ENCODE measurements around the gene CLDN20. TPM values are rescaled to one million over a fixed set of nuclear protein-coding genes. Genes with fewer than 3 reads are reported as not detected.
"Not testable (repeated sequence)": the region's sequence is repeated elsewhere in the genome, so short reads cannot be mapped to it uniquely, and the experiment has no call there.

Gene CLDN20, protein sequence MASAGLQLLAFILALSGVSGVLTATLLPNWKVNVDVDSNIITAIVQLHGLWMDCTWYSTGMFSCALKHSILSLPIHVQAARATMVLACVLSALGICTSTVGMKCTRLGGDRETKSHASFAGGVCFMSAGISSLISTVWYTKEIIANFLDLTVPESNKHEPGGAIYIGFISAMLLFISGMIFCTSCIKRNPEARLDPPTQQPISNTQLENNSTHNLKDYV
- total RNA-seq: not detected

- H3K9me3 ChIP-seq: no peaks in the 10 kb centered on the region
- H3K36me3 ChIP-seq: peaks cover 0 to 21% (median 10%) of the 10 kb centered on the region in 4 donors
- TF ChIP-seq CTCF (IDR thresholded peaks at IDR 0.05) (no peak), POLR2A (IDR thresholded peaks at IDR 0.05) (no peak), POLR2AphosphoS5 (IDR thresholded peaks at IDR 0.05) (no peak), EP300 (IDR thresholded peaks at IDR 0.05) (no peak)
- no peaks in the 10 kb centered on the region for H3K27me3 ChIP-seq
- H3K4me1 ChIP-seq: peaks cover 0 to 4% (median 0%) of the 10 kb centered on the region in 4 donors
- DNase-seq (no peak), ATAC-seq (ENCODE audit: low FRiP score in 2 of 2) (no peak)
- 84% methylated on average over 10 of the region's 10 CpGs for WGBS, 2 donors
- no peak within 1 kb of the TSS for H3K27ac ChIP-seq
- no peak within 1 kb of the TSS for H3K4me3 ChIP-seq
Observed at GRCh38 chr6:155263373-155264063, at the start of gene CLDN20. Gene CLDN20, plus strand, starts transcription at chr6:155264013. Its CDS starts 11,707 bp downstream, at chr6:155275720.

- Histone ChIP-seq H3K9me3 (no peaks in the 10 kb centered on the region), H3K27me3 (no peaks in the 10 kb centered on the region), H3K4me3 (no peak overlapping the region), H3K4me1 (no peaks in the 10 kb centered on the region), H3K27ac (no peak overlapping the region), H3K36me3 (no peaks in the 10 kb centered on the region)
- TF ChIP-seq POLR2A (IDR thresholded peaks at IDR 0.05): no peak
- TF ChIP-seq POLR2AphosphoS5 (IDR thresholded peaks at IDR 0.05): no peak
- TF ChIP-seq CTCF (IDR thresholded peaks at IDR 0.05): no peak
- TF ChIP-seq EP300 (IDR thresholded peaks at IDR 0.05): no peak
- 92 to 93% methylated on average over 3 to 4 of the region's 4 CpGs for WGBS, 2 donors
- DNase-seq: no peak
- ATAC-seq (ENCODE audit: low FRiP score in 2 of 2): no peak
Observed at GRCh38 chr6:155215906-155216305, 47.9 kb upstream of the CLDN20 start.

DNA sequence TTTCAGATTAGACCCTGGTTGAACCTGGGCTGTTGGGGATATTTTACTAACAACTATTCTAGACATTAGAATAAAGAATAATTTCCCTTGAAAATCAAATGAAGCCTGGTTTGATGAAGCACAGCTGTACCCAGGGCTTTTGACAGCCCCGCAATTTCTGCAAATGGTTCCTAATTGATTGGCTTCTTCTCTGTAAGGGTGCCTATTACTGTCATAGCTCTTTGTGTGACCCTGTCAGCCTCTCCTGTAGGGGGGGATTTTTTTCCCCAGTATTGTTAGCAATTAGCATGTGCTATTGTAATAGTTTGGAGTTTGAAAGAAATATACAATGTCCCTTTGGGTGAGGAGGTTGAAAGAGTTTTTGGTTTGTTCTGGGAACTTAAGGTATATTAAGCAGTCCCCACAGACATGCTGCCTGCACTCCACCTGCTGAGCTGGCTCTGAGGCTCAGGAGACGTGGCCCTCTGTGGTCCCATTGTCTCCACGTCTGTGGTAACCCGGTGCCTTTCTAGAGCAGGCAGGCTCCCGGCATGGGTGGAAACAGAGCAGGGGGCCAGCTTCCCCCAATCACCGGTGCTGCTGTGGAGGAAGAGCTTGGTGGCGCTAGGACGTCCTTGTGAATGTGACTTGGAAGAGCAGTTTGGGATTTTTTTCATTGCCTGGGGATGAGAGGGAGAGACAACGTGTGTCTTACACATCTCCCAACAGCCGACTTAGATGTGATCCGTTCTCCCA, 47.3 kb upstream of the CLDN20 start:
- no peaks in the 10 kb centered on the region for H3K4me1 ChIP-seq
- no peak overlapping the region for H3K4me3 ChIP-seq
- no peak for DNase-seq
- WGBS, 2 donors: 46 to 62% methylated on average over 11 of the region's 11 CpGs
- H3K27ac ChIP-seq: no peak overlapping the region
- H3K9me3 ChIP-seq: no peaks in the 10 kb centered on the region
- H3K27me3 ChIP-seq: no peaks in the 10 kb centered on the region
- no peak for ATAC-seq (ENCODE audit: low FRiP score in 2 of 2)
- H3K36me3 ChIP-seq: no peaks in the 10 kb centered on the region
- TF ChIP-seq CTCF (IDR thresholded peaks at IDR 0.05) (no peak), POLR2A (IDR thresholded peaks at IDR 0.05) (no peak), POLR2AphosphoS5 (IDR thresholded peaks at IDR 0.05) (no peak), EP300 (IDR thresholded peaks at IDR 0.05) (no peak)

DNA sequence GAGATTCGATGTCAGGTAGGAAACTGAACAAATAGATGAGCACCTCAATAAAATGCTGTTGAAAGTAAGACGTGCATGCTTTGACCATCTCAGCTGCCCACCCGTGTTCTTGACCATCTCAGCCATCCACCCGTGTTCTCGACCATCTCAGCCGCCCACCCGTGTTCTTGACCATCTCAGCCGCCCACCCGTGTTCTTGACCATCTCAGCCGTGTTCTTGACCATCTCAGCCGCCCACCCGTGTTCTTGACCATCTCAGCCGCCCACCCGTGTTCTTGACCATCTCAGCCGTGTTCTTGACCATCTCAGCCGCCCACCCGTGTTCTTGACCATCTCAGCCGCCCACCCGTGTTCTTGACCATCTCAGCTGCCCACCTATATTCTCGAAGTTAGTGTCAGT, 45.1 kb upstream of the CLDN20 start:
- H3K4me1 ChIP-seq; H3K36me3 ChIP-seq; H3K9me3 ChIP-seq; ATAC-seq (ENCODE audit: low FRiP score in 2 of 2); DNase-seq; H3K27me3 ChIP-seq; H3K4me3 ChIP-seq; H3K27ac ChIP-seq: not testable (repeated sequence)
- WGBS, 2 donors: 91 to 93% methylated on average over 19 to 20 of the region's 20 CpGs

DNA sequence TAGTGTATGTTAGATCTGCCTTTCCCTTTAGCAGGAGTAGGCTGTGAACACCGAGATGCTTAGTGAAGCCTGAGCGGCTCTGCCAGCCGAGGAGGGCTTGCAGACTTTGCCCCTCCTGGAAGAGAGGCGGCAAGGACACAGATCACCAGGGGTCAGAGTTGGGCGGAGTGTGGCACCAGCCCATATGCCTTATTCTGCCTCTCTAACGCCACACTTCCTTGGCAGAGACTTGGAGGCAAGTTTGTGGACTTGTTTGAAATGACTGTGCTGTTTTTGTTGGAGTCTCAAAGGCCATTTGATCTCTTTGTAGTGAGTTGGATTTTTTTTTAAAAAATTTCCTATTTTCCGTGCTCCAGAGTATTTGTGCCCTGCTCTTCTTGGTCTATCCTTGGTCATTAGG, 44.5 kb upstream of the CLDN20 start:
- no peak overlapping the region for H3K4me3 ChIP-seq
- DNase-seq (no peak), ATAC-seq (ENCODE audit: low FRiP score in 2 of 2) (no peak)
- no peaks in the 10 kb centered on the region for H3K9me3 ChIP-seq
- H3K27me3 ChIP-seq: no peaks in the 10 kb centered on the region
- H3K4me1 ChIP-seq: no peaks in the 10 kb centered on the region
- 90 to 91% methylated on average over 7 of the region's 7 CpGs for WGBS, 2 donors
- H3K36me3 ChIP-seq: no peaks in the 10 kb centered on the region
- TF ChIP-seq EP300 (IDR thresholded peaks at IDR 0.05) (no peak), POLR2A (IDR thresholded peaks at IDR 0.05) (no peak), POLR2AphosphoS5 (IDR thresholded peaks at IDR 0.05) (no peak), CTCF (IDR thresholded peaks at IDR 0.05) (no peak)
- H3K27ac ChIP-seq: no peak overlapping the region

All from upper lobe of left lung (tissue), 6 donors.